Keratinocyte (primary cell): ENCODE data around the gene SDK1. TPM values are rescaled to one million over a fixed set of nuclear protein-coding genes. Genes with fewer than 3 reads are reported as not detected.

Source experiments
- DNase-seq: peaks from one replicate; pipeline ENCODE4 v3.0.0-alpha.2; 2011; ENCODE audit warnings: low read depth, missing footprints, low spot score
- FAIRE-seq: peaks from 2 replicates; lab custom pipeline; 2011; peaks lifted over from hg19 to GRCh38; lab: Jason Lieb, UNC
- H2AFZ ChIP-seq: 2 replicates; pipeline ENCODE4 v1.6.0; 2012; ENCODE audit warnings: low read length, control low read depth, inconsistent platforms; ENCODE audit not compliant: control insufficient read depth
- H3K27ac ChIP-seq: 2 replicates; pipeline ENCODE4 v1.5.1; 2011; ENCODE audit warnings: low read length; ENCODE audit not compliant: control insufficient read depth, insufficient read depth
- H3K27me3 ChIP-seq: 3 replicates; pipeline ENCODE4 v1.6.0; 2011; ENCODE audit warnings: low read length; ENCODE audit not compliant: control insufficient read depth, insufficient read depth; ENCODE audit errors: extremely low read depth
- H3K36me3 ChIP-seq, 2 experiments: 2 replicates in 1 of 2; 3 replicates in 1 of 2; pipeline ENCODE4 v1.5.1; 2011; ENCODE audit warnings: low read length in 2 of 2, mild to moderate bottlenecking in 1 of 2; ENCODE audit not compliant: control insufficient read depth in 2 of 2, insufficient read depth in 2 of 2; ENCODE audit errors: extremely low read depth in 1 of 2
- H3K4me1 ChIP-seq: 3 replicates; pipeline ENCODE4 v1.5.1; 2011; ENCODE audit warnings: low read length; ENCODE audit not compliant: control insufficient read depth, insufficient read depth; ENCODE audit errors: extremely low read depth
- H3K4me2 ChIP-seq: 3 replicates; pipeline ENCODE4 v1.6.0; 2011; ENCODE audit warnings: low read depth, low read length; ENCODE audit not compliant: control insufficient read depth, insufficient read depth; ENCODE audit errors: extremely low read depth
- H3K4me3 ChIP-seq, 3 experiments: fragments of 200-600 bp in 1 of 3; sonication (generic) in 1 of 3; 2 replicates in 2 of 3; 3 replicates in 1 of 3; pipeline ENCODE4 v1.5.1; 2011 to 2016; ENCODE audit warnings: low read length in 3 of 3, mild to moderate bottlenecking in 3 of 3, control low read depth in 2 of 3, inconsistent platforms in 1 of 3, low read depth in 1 of 3, mixed read lengths in 1 of 3, mixed run types in 1 of 3, moderate library complexity in 1 of 3; ENCODE audit not compliant: control insufficient read depth in 2 of 3, insufficient read depth in 2 of 3; ENCODE audit errors: extremely low read depth in 1 of 3
- H3K79me2 ChIP-seq: 2 replicates; pipeline ENCODE4 v1.6.0; 2012; ENCODE audit warnings: low read length; ENCODE audit not compliant: control insufficient read depth, insufficient read depth
- H3K9ac ChIP-seq: 3 replicates; pipeline ENCODE4 v1.6.0; 2011; ENCODE audit warnings: low read length; ENCODE audit not compliant: control insufficient read depth, insufficient read depth; ENCODE audit errors: extremely low read depth
- H3K9me1 ChIP-seq: 3 replicates; pipeline ENCODE4 v1.6.0; 2011; ENCODE audit warnings: low read length; ENCODE audit not compliant: control insufficient read depth, insufficient read depth; ENCODE audit errors: extremely low read depth
- H3K9me3 ChIP-seq: 2 replicates; pipeline ENCODE4 v1.5.1; 2012; ENCODE audit warnings: low read depth, low read length; ENCODE audit not compliant: control insufficient read depth
- H4K20me1 ChIP-seq: 3 replicates; pipeline ENCODE4 v1.6.0; 2011; ENCODE audit warnings: low read length; ENCODE audit not compliant: control insufficient read depth, insufficient read depth; ENCODE audit errors: extremely low read depth
- CTCF ChIP-seq, 3 experiments: IDR thresholded peaks in 1 of 3; conservative IDR thresholded peaks in 1 of 3; optimal IDR thresholded peaks in 1 of 3; 2 replicates in 2 of 3; 3 replicates in 1 of 3; pipeline versions ENCODE3 to v1.5.1; 2011; ENCODE audit warnings: low read length in 3 of 3, mild to moderate bottlenecking in 3 of 3, moderate library complexity in 2 of 3, control low read depth in 1 of 3, inconsistent platforms in 1 of 3; ENCODE audit not compliant: insufficient read depth in 2 of 3; ENCODE audit errors: extremely low read depth in 1 of 3
- EZH2 ChIP-seq: IDR thresholded peaks from one replicate; pipeline ENCODE4 v1.6.1; 2012; ENCODE audit warnings: inconsistent platforms, mild to moderate bottlenecking, low read length, moderate library complexity
- dilution Hi-C: fragments of 300-500 bp; cut with MboI; formaldehyde crosslinking; loops from one replicate; pipeline ENCODE4 v1.7.0; 2020; ENCODE audit warnings: low sequenced_read_pairs; ENCODE audit not compliant: extremely low pct_ligation_motif_present
- polyA plus RNA-seq, 5 experiments: library from polyadenylated mRNA; depleted of rRNA in 3 of 5; stranded (reverse) in 3 of 5; stranded (forward) in 1 of 5; unstranded in 1 of 5; fragments of >200 nt; gene quantifications; 1 replicate in 1 of 5; 2 replicates in 3 of 5; 3 replicates in 1 of 5; pipeline versions ENCODE4 v1.2.1 to v1.2.3, GENCODE V29; 2011 to 2012; ENCODE audit warnings: missing spikeins in 2 of 5, low read depth in 1 of 5, low replicate concordance in 1 of 5

SDK1 gene
- polyA plus RNA-seq, 1 donor (not counting 4 experiments of a cell fraction or from before 2014, with no cell fraction given): 0.66 TPM

GRCh38 chr7:4225881-4226523 lies 925.0 kb downstream of the SDK1 start:
- Histone ChIP-seq H3K4me3 (no peak overlapping the region), H3K36me3 (no peaks in the 10 kb centered on the region), H3K4me2 (no peak overlapping the region), H3K9ac (no peak overlapping the region), H3K79me2 (no peaks in the 10 kb centered on the region), H3K27ac (no peak overlapping the region), H3K4me1 (no peaks in the 10 kb centered on the region), H3K27me3 (no peaks in the 10 kb centered on the region), H3K9me3 (no peaks in the 10 kb centered on the region), H4K20me1 (no peaks in the 10 kb centered on the region), H2AFZ (no peak overlapping the region), H3K9me1 (no peaks in the 10 kb centered on the region)
- no peak for DNase-seq
- dilution Hi-C loops: no loop called here
- no peak for TF ChIP-seq EZH2
- TF ChIP-seq CTCF (optimal IDR thresholded peaks at IDR 0.05 in 1 of 3, IDR thresholded peaks at IDR 0.05 in 1 of 3, conservative IDR thresholded peaks at IDR 0.05 in 1 of 3; ENCODE audit: extremely low read depth in 1 of 3, insufficient read depth in 2 of 3, low read length in 3 of 3): no peak
- no peak for FAIRE-seq

GRCh38 chr7:4226524-4226882 lies 925.5 kb downstream of the SDK1 start:
- dilution Hi-C loops: no loop called here
- Histone ChIP-seq H3K9me3 (no peaks in the 10 kb centered on the region), H3K9ac (no peak overlapping the region), H3K9me1 (no peaks in the 10 kb centered on the region), H3K27ac (no peak overlapping the region), H3K27me3 (no peaks in the 10 kb centered on the region), H3K4me3 (no peak overlapping the region), H2AFZ (no peak overlapping the region), H3K4me2 (no peak overlapping the region), H3K36me3 (no peaks in the 10 kb centered on the region), H4K20me1 (no peaks in the 10 kb centered on the region), H3K79me2 (no peaks in the 10 kb centered on the region), H3K4me1 (no peaks in the 10 kb centered on the region)
- no peak for DNase-seq
- no peak for FAIRE-seq
- no peak for TF ChIP-seq EZH2
- TF ChIP-seq CTCF (optimal IDR thresholded peaks at IDR 0.05 in 1 of 3, IDR thresholded peaks at IDR 0.05 in 1 of 3, conservative IDR thresholded peaks at IDR 0.05 in 1 of 3; ENCODE audit: extremely low read depth in 1 of 3, insufficient read depth in 2 of 3, low read length in 3 of 3): peak in 2 of 3 experiments; percentile 20 to 25
